ENCODE results near the gene VWC2.

The VWC2 gene

GRCh38 chr7:49773218-49773935 is at the start of gene VWC2:
VWC2 (plus strand) TSS chr7:49773638; CDS start chr7:49775436, 1,798 bp downstream.
- no peak for TF ChIP-seq CTCF (conservative IDR thresholded peaks at IDR 0.05)
- no peak within 1 kb of the TSS for H3K27ac ChIP-seq

DNA sequence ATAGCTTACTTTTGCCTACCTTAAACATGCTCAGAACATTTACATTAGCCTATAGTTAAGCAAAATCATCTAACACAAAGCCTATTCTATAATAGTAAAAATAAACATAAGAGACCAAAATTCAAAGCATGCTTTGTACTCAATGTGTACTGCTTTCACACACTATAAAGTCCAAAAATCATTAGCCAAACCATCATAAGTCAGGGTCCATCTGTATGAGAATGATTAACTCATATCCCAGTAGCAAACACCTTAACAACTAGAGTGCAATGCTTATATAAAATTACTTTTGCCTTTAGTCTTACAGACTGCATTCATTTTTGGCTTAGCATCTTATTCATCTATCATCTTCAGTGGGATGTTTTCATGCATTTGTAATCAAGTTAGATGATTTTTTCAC is 49.4 kb upstream of the VWC2 start:
- TF ChIP-seq CTCF (conservative IDR thresholded peaks at IDR 0.05), result no peak

DNA sequence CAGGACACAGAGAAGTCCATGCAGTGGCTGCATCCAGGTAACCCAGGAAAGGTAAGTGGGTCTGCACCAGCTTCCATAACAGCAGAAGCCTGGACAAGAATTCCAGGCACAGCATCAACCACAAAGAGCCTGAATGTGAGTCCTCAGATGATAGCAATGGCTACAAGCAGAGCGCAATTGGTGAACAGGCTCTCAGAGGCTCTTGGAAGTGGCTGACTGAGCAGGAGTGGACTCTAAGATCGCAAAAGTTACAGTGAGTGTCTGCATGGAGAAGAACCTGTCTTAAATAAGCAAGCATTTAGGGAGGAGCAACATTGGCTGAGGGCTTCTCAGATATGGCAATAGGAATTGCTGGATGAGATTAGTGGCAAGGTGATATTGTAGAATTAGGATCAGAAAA is 41.6 kb upstream of the VWC2 start:
- H3K27ac ChIP-seq, result no peak overlapping the region
- TF ChIP-seq CTCF (conservative IDR thresholded peaks at IDR 0.05), result no peak

More for the DNA sequence above, 49.4 kb upstream of the VWC2 start:
- no peak overlapping the region for H3K27ac ChIP-seq

DNA sequence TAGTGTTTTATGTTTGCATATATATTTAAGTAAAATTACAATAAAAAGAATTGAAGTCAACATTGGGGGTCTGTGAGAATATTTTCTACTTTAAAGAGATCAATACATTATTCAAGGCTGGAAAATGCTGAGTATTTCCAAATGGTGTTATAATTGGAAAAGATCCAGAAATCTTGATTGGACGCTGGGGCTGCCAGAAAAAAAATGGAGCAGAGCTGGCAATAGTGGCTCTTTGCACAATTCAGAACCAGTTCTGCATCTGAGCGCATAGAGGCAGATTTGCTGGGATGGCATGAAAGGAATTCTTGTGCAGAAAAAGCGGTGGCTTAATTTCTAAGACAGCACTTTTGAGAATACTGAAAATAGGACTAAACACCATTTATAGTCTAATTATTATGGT is 10.8 kb upstream of the VWC2 start:
- TF ChIP-seq CTCF (conservative IDR thresholded peaks at IDR 0.05), result no peak
- no peak overlapping the region for H3K27ac ChIP-seq

GRCh38 chr7:49763791-49764190 is 9.6 kb upstream of the VWC2 start:
- TF ChIP-seq CTCF (conservative IDR thresholded peaks at IDR 0.05), result no peak
- no peak overlapping the region for H3K27ac ChIP-seq

GRCh38 chr7:49766966-49767365 is 6.5 kb upstream of the VWC2 start:
- H3K27ac ChIP-seq, result no peak overlapping the region
- TF ChIP-seq CTCF (conservative IDR thresholded peaks at IDR 0.05), result no peak

- H3K27ac ChIP-seq, result no peak overlapping the region
- TF ChIP-seq CTCF (conservative IDR thresholded peaks at IDR 0.05), result no peak
These were observed 5.7 kb upstream of the VWC2 start for GRCh38 chr7:49767719-49768118.

All from VCaP (cell line).